IPS DF 6.9 (cell line): Measurements from ENCODE around the gene PODXL.

ENCODE experiments used
- DNase-seq: peaks from one replicate; pipeline ENCODE4 v3.0.0-alpha.2; 2013; ENCODE audit warnings: low read depth, low spot score
- H3K27ac ChIP-seq: one replicate; pipeline ENCODE4 v1.5.1; 2013; ENCODE audit warnings: low read length, control low read depth
- H3K27me3 ChIP-seq: 2 replicates; pipeline ENCODE4 v1.6.1; 2013; ENCODE audit warnings: mild to moderate bottlenecking, low read length; ENCODE audit not compliant: control insufficient read depth, insufficient read depth
- H3K36me3 ChIP-seq: 2 replicates; pipeline ENCODE4 v1.6.1; 2013; ENCODE audit warnings: low read length; ENCODE audit not compliant: control insufficient read depth, insufficient read depth
- H3K4me1 ChIP-seq: 2 replicates; pipeline ENCODE4 v1.6.1; 2013; ENCODE audit warnings: low read length; ENCODE audit not compliant: control insufficient read depth, insufficient read depth
- H3K4me3 ChIP-seq: 2 replicates; pipeline ENCODE4 v1.5.1; 2013; ENCODE audit warnings: mild to moderate bottlenecking, low read length
- H3K9me3 ChIP-seq: 2 replicates; pipeline ENCODE4 v1.6.1; 2013; ENCODE audit warnings: low read length, inconsistent platforms; ENCODE audit not compliant: control insufficient read depth, insufficient read depth
- WGBS: extraction: QIAGEN DNeasy Blood & Tissue Kit; methylation state at CpG from one replicate; pipeline ENCODE4 v1.1.7; 2013; ENCODE audit warnings: mixed read lengths, missing lambda C conversion rate; ENCODE audit not compliant: insufficient read length, insufficient coverage; 5-methylcytosine and 5-hydroxymethylcytosine counted together

PODXL gene

GRCh38 chr7:131503639-131504038 lies 52.8 kb downstream of the PODXL start:
- Histone ChIP-seq H3K36me3 (peaks cover 82% of the 10 kb centered on the region), H3K4me1 (0 out of 2 replicates have a peak, but pooled peaks cover 1% of the 10 kb centered on the region), H3K27me3 (no peaks in the 10 kb centered on the region), H3K27ac (no peak overlapping the region), H3K9me3 (no peaks in the 10 kb centered on the region), H3K4me3 (no peak overlapping the region)
- WGBS: no CpG with 5 or more reads among the region's 6 CpGs
- DNase-seq: no peak

- Histone ChIP-seq H3K4me1 (0 out of 2 replicates have a peak, but pooled peaks cover under 1% of the 10 kb centered on the region), H3K9me3 (no peaks in the 10 kb centered on the region), H3K36me3 (peaks cover 82% of the 10 kb centered on the region), H3K4me3 (no peak overlapping the region), H3K27me3 (no peaks in the 10 kb centered on the region), H3K27ac (no peak overlapping the region)
- no CpG with 5 or more reads among the region's 9 CpGs for WGBS
- no peak for DNase-seq
Measured at GRCh38 chr7:131502810-131503508, 53.5 kb downstream of the PODXL start.

- no peaks in the 10 kb centered on the region for H3K9me3 ChIP-seq
- H3K36me3 ChIP-seq: peaks cover 75% of the 10 kb centered on the region
- no peaks in the 10 kb centered on the region for H3K4me1 ChIP-seq
- no peak overlapping the region for H3K27ac ChIP-seq
- no peaks in the 10 kb centered on the region for H3K27me3 ChIP-seq
- DNase-seq: no peak
- no CpG with 5 or more reads among the region's 14 CpGs for WGBS
- no peak overlapping the region for H3K4me3 ChIP-seq
Measured at GRCh38 chr7:131501930-131502685, 54.3 kb downstream of the PODXL start.

- H3K4me1 ChIP-seq: no peaks in the 10 kb centered on the region
- no peaks in the 10 kb centered on the region for H3K9me3 ChIP-seq
- H3K36me3 ChIP-seq: peaks cover 68% of the 10 kb centered on the region
- DNase-seq: no peak
- no peak overlapping the region for H3K4me3 ChIP-seq
- H3K27ac ChIP-seq: no peak overlapping the region
- WGBS: no CpG with 5 or more reads among the region's 3 CpGs
- no peaks in the 10 kb centered on the region for H3K27me3 ChIP-seq
Measured at GRCh38 chr7:131501422-131501821, 55.0 kb downstream of the PODXL start.

- Histone ChIP-seq H3K27ac (no peak overlapping the region), H3K36me3 (peaks cover 58% of the 10 kb centered on the region), H3K4me3 (no peak overlapping the region), H3K9me3 (no peaks in the 10 kb centered on the region), H3K4me1 (no peaks in the 10 kb centered on the region), H3K27me3 (no peaks in the 10 kb centered on the region)
- no CpG with 5 or more reads among the region's 1 CpG for WGBS
- DNase-seq: no peak
Measured at GRCh38 chr7:131500357-131500756, 56.1 kb downstream of the PODXL start.

GRCh38 chr7:131499801-131500200 lies 56.6 kb downstream of the PODXL start:
- H3K27ac ChIP-seq: no peak overlapping the region
- H3K4me1 ChIP-seq: no peaks in the 10 kb centered on the region
- no peaks in the 10 kb centered on the region for H3K27me3 ChIP-seq
- H3K9me3 ChIP-seq: no peaks in the 10 kb centered on the region
- DNase-seq: no peak
- WGBS: no CpG with 5 or more reads among the region's 6 CpGs
- H3K36me3 ChIP-seq: peaks cover 53% of the 10 kb centered on the region
- no peak overlapping the region for H3K4me3 ChIP-seq

- no peak overlapping the region for H3K27ac ChIP-seq
Measured at GRCh38 chr7:131498237-131498885, 58.1 kb downstream of the PODXL start.

GRCh38 chr7:131497454-131497853 lies 59.0 kb downstream of the PODXL start:
- WGBS: no CpG with 5 or more reads among the region's 7 CpGs
- Histone ChIP-seq H3K4me1 (no peaks in the 10 kb centered on the region), H3K27ac (no peak overlapping the region)

More at GRCh38 chr7:131498237-131498885, 58.1 kb downstream of the PODXL start:
- H3K9me3 ChIP-seq: no peaks in the 10 kb centered on the region
- WGBS: no CpG with 5 or more reads among the region's 4 CpGs
- H3K4me3 ChIP-seq: no peak overlapping the region
- DNase-seq: no peak
- no peaks in the 10 kb centered on the region for H3K4me1 ChIP-seq
- H3K27me3 ChIP-seq: no peaks in the 10 kb centered on the region
- peaks cover 39% of the 10 kb centered on the region for H3K36me3 ChIP-seq

GRCh38 chr7:131495669-131496498 lies 60.5 kb downstream of the PODXL start:
- Histone ChIP-seq H3K9me3 (no peaks in the 10 kb centered on the region), H3K4me1 (no peaks in the 10 kb centered on the region), H3K27me3 (no peaks in the 10 kb centered on the region), H3K36me3 (peaks cover 20% of the 10 kb centered on the region; the same call in 1 of the 2 replicates), H3K4me3 (no peak overlapping the region), H3K27ac (no peak overlapping the region)
- no peak for DNase-seq
- WGBS: no CpG with 5 or more reads among the region's 7 CpGs

More at GRCh38 chr7:131497454-131497853, 59.0 kb downstream of the PODXL start:
- DNase-seq: no peak
- H3K4me3 ChIP-seq: no peak overlapping the region
- no peaks in the 10 kb centered on the region for H3K27me3 ChIP-seq
- H3K9me3 ChIP-seq: no peaks in the 10 kb centered on the region
- peaks cover 30% of the 10 kb centered on the region for H3K36me3 ChIP-seq

- no peak for DNase-seq
- Histone ChIP-seq H3K4me3 (no peak overlapping the region), H3K36me3 (peaks cover 10% of the 10 kb centered on the region; the same call in 1 of the 2 replicates), H3K27me3 (no peaks in the 10 kb centered on the region), H3K9me3 (no peaks in the 10 kb centered on the region), H3K4me1 (no peaks in the 10 kb centered on the region), H3K27ac (no peak overlapping the region)
- no CpG with 5 or more reads among the region's 2 CpGs for WGBS
Measured at GRCh38 chr7:131494182-131494581, 62.2 kb downstream of the PODXL start.
